ENCODE data around the gene GRAP.

GRCh38 chr17:19022747-19023146, 24.0 kb downstream of the GRAP start:
- TF ChIP-seq POLR2A (IDR thresholded peaks at IDR 0.05) (no peak), POLR2AphosphoS5 (IDR thresholded peaks at IDR 0.05) (no peak), CTCF (IDR thresholded peaks at IDR 0.05) (no peak), EP300 (IDR thresholded peaks at IDR 0.05) (no peak)

All from gastroesophageal sphincter (tissue), 3 donors.